Right lobe of liver (tissue), 6 donors: ENCODE results near the gene LRRC3. TPM values are rescaled to one million over a fixed set of nuclear protein-coding genes. Genes with fewer than 3 reads are reported as not detected.
"Not testable (repeated sequence)": the region's sequence is repeated elsewhere in the genome, so short reads cannot be mapped to it uniquely, and the experiment has no call there.

Experiments
- ATAC-seq, 4 donors: fragments of 200-7000 bp; cut with Tn5 transposase; one replicate each; pipeline ENCODE4 v1.9.1; 2020; ENCODE audit warnings: mild to moderate bottlenecking in 4 of 4, moderate library complexity in 4 of 4
- DNase-seq, 3 donors: peaks; one replicate each; pipeline ENCODE4 v3.0.0-alpha.2; 2020
- H3K27ac ChIP-seq, 3 donors: fragments of 200-600 bp; one replicate each; pipeline ENCODE4 v1.8.0; 2022
- H3K27me3 ChIP-seq, 2 donors: fragments of 200-600 bp; one replicate each; pipeline ENCODE4 v1.8.0; 2022
- H3K36me3 ChIP-seq, 4 donors: fragments of 200-600 bp; sonication (generic) in 1 of 4; one replicate each; pipeline versions ENCODE4 v1.5.1 to v1.8.0; 2017 to 2022; ENCODE audit warnings: control low read depth in 1 of 4
- H3K4me1 ChIP-seq, 4 donors: fragments of 200-600 bp; sonication (generic) in 1 of 4; one replicate each; pipeline versions ENCODE4 v1.5.1 to v1.8.0; 2017 to 2022; ENCODE audit warnings: control low read depth in 1 of 4
- H3K4me3 ChIP-seq, 3 donors: fragments of 200-600 bp; one replicate each; pipeline ENCODE4 v1.8.0; 2022
- H3K9me3 ChIP-seq, 4 donors: fragments of 200-600 bp; sonication (generic) in 1 of 4; one replicate each; pipeline versions ENCODE4 v1.5.1 to v1.8.0; 2017 to 2022; ENCODE audit warnings: control low read depth in 1 of 4
- POLR2A ChIP-seq: fragments of 450-650 bp; IDR thresholded peaks from one replicate; pipeline ENCODE4 v1.6.1; 2017; ENCODE audit warnings: antibody characterized with exemption, mild to moderate bottlenecking
- WGBS: methylation state at CpG from one replicate; pipeline ENCODE4 v1.1.6; 2018; ENCODE audit warnings: low coverage, low lambda C conversion rate; ENCODE audit not compliant: insufficient coverage; ENCODE audit errors: missing lambda C conversion rate; 5-methylcytosine and 5-hydroxymethylcytosine counted together
- intact Hi-C, 2 donors: fragments of 100-400 bp; cut with DNase I; formaldehyde crosslinking; loops; one replicate each; pipeline versions ENCODE4 v1.11.2 to v1.14.1; 2022
- total RNA-seq, 6 experiments: library from RNA; depleted of rRNA in 2 of 6; stranded (reverse); fragments of >200 nt in 2 of 6; fragmentation: NEBNext Ultra II Directional in 3 of 6; extraction: Animal tissue kit (Norgen Biotek cat#: 25700) in 3 of 6; gene quantifications; one replicate each; pipeline versions ENCODE4 v1.1.0 to v1.2.4, GENCODE V29; 2016 to 2023
- TF ChIP-seq, protein P1 (sequence below), 4 donors: fragments of 200-600 bp in 3 of 4; fragments of 450-650 bp in 1 of 4; IDR thresholded peaks; one replicate each; pipeline versions ENCODE4 v1.5.1 to v1.8.0; 2016 to 2022; ENCODE audit warnings: antibody characterized with exemption in 4 of 4, mild to moderate bottlenecking in 2 of 4
- donor health status: DM: no; HTN: yes; CAD: no.
- donor health status: DM: no; HTN: no; CAD: no.
- donor health status: DM: no; HTN: no; CAD: no.
- donor health status: DM: no; HTN: yes; CAD: no.
- donor health status: DM: no; HTN: yes; CAD: no.

Gene LRRC3
- total RNA-seq, 6 experiments from 2014 or later, result 7.5 to 19.3 (median 13.9) TPM

GRCh38 chr21:44416193-44416592, 39.1 kb upstream of the LRRC3 start:
- WGBS, result 61% methylated on average over 5 of the region's 8 CpGs
- H3K36me3 ChIP-seq, result no peaks in the 10 kb centered on the region
- H3K27ac ChIP-seq, result no peak overlapping the region
- no peak for TF ChIP-seq POLR2A
- TF ChIP-seq, protein P1, sequence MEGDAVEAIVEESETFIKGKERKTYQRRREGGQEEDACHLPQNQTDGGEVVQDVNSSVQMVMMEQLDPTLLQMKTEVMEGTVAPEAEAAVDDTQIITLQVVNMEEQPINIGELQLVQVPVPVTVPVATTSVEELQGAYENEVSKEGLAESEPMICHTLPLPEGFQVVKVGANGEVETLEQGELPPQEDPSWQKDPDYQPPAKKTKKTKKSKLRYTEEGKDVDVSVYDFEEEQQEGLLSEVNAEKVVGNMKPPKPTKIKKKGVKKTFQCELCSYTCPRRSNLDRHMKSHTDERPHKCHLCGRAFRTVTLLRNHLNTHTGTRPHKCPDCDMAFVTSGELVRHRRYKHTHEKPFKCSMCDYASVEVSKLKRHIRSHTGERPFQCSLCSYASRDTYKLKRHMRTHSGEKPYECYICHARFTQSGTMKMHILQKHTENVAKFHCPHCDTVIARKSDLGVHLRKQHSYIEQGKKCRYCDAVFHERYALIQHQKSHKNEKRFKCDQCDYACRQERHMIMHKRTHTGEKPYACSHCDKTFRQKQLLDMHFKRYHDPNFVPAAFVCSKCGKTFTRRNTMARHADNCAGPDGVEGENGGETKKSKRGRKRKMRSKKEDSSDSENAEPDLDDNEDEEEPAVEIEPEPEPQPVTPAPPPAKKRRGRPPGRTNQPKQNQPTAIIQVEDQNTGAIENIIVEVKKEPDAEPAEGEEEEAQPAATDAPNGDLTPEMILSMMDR (IDR thresholded peaks at IDR 0.05), result no peak
- ATAC-seq (no peak), DNase-seq (peak; percentile 3 to 41 (median 34))
- H3K4me3 ChIP-seq, result no peak overlapping the region
- intact Hi-C loops, result no loop called here
- H3K4me1 ChIP-seq, result no peaks in the 10 kb centered on the region
- no peaks in the 10 kb centered on the region for H3K9me3 ChIP-seq
- H3K27me3 ChIP-seq, result no peaks in the 10 kb centered on the region

- H3K36me3 ChIP-seq, H3K27ac ChIP-seq, H3K27me3 ChIP-seq, H3K4me1 ChIP-seq, intact Hi-C loops, H3K9me3 ChIP-seq, ATAC-seq, H3K4me3 ChIP-seq: not testable (repeated sequence)
- 60% methylated on average over 2 of the region's 21 CpGs for WGBS
- DNase-seq, result peak; percentile 1 to 34 (median 30)
These were observed 37.6 kb upstream of the LRRC3 start for GRCh38 chr21:44417621-44418107.

GRCh38 chr21:44418108-44418875, 37.0 kb upstream of the LRRC3 start:
- Histone ChIP-seq H3K9me3 (no peaks in the 10 kb centered on the region), H3K27me3 (no peaks in the 10 kb centered on the region), H3K4me1 (no peaks in the 10 kb centered on the region), H3K36me3 (no peaks in the 10 kb centered on the region), H3K27ac (no peak overlapping the region), H3K4me3 (no peak overlapping the region)
- peak in 1 of 4 donors; percentile 9 for ATAC-seq
- WGBS, result 90% methylated on average over 2 of the region's 25 CpGs
- TF ChIP-seq POLR2A, result no peak
- TF ChIP-seq, protein P1 (IDR thresholded peaks at IDR 0.05), result no peak
- intact Hi-C loops, result no loop called here
- peak; percentile 13 to 41 (median 31) for DNase-seq

GRCh38 chr21:44418876-44419230, 36.5 kb upstream of the LRRC3 start:
- intact Hi-C loops, result no loop called here
- H3K36me3 ChIP-seq, result no peaks in the 10 kb centered on the region
- no peaks in the 10 kb centered on the region for H3K9me3 ChIP-seq
- H3K27me3 ChIP-seq, result no peaks in the 10 kb centered on the region
- no CpG with 5 or more reads among the region's 8 CpGs for WGBS
- H3K27ac ChIP-seq, result no peak overlapping the region
- peak in 1 of 3 donors; percentile 28 for DNase-seq
- no peaks in the 10 kb centered on the region for H3K4me1 ChIP-seq
- ATAC-seq, result peak in 1 of 4 donors; percentile 8
- no peak overlapping the region for H3K4me3 ChIP-seq
- TF ChIP-seq, protein P1 (IDR thresholded peaks at IDR 0.05), result no peak
- no peak for TF ChIP-seq POLR2A

- Histone ChIP-seq H3K36me3 (no peaks in the 10 kb centered on the region), H3K4me3 (no peak overlapping the region), H3K27ac (no peak overlapping the region), H3K27me3 (no peaks in the 10 kb centered on the region), H3K9me3 (no peaks in the 10 kb centered on the region), H3K4me1 (no peaks in the 10 kb centered on the region)
- DNase-seq, result peak in 2 of 3 donors; percentile 2 to 11
- intact Hi-C loops, result no loop called here
- ATAC-seq, result no peak
- TF ChIP-seq, protein P1 (IDR thresholded peaks at IDR 0.05), result no peak
- no peak for TF ChIP-seq POLR2A
- 75% methylated on average over 2 of the region's 3 CpGs for whole genome bisulfite sequencing
These were observed 35.6 kb upstream of the LRRC3 start for GRCh38 chr21:44419679-44420078.
